Mesodermal cell (in vitro differentiated cells): ENCODE measurements around the gene NFIC.

Source experiments
- H3K27ac ChIP-seq: 2 replicates; pipeline ENCODE4 v1.7.0; 2013; ENCODE audit warnings: mild to moderate bottlenecking, low read depth, low read length, moderate library complexity; ENCODE audit not compliant: severe bottlenecking
- H3K36me3 ChIP-seq: 2 replicates; pipeline ENCODE4 v1.7.1; 2013; ENCODE audit warnings: mild to moderate bottlenecking, low read length, moderate library complexity; ENCODE audit not compliant: control insufficient read depth, insufficient read depth
- H3K4me1 ChIP-seq: one replicate; pipeline ENCODE4 v1.7.1; 2013; ENCODE audit warnings: mild to moderate bottlenecking, low read length; ENCODE audit not compliant: insufficient read depth, control insufficient read depth, poor library complexity, severe bottlenecking
- H3K4me3 ChIP-seq: 2 replicates; pipeline ENCODE4 v1.7.0; 2013; ENCODE audit warnings: low read length, control low read depth, mild to moderate bottlenecking; ENCODE audit not compliant: insufficient read depth, poor library complexity, severe bottlenecking; ENCODE audit errors: extremely low read depth
- H3K9me3 ChIP-seq: 2 replicates; pipeline ENCODE4 v1.7.1; 2013; ENCODE audit warnings: mild to moderate bottlenecking, low read length, moderate library complexity; ENCODE audit not compliant: control insufficient read depth
- WGBS, 2 experiments: methylation state at CpG; one replicate each; pipeline ENCODE4 v1.1.5; 2013; ENCODE audit warnings: missing lambda C conversion rate in 2 of 2; ENCODE audit not compliant: insufficient coverage in 2 of 2; 5-methylcytosine and 5-hydroxymethylcytosine counted together

NFIC gene

DNA sequence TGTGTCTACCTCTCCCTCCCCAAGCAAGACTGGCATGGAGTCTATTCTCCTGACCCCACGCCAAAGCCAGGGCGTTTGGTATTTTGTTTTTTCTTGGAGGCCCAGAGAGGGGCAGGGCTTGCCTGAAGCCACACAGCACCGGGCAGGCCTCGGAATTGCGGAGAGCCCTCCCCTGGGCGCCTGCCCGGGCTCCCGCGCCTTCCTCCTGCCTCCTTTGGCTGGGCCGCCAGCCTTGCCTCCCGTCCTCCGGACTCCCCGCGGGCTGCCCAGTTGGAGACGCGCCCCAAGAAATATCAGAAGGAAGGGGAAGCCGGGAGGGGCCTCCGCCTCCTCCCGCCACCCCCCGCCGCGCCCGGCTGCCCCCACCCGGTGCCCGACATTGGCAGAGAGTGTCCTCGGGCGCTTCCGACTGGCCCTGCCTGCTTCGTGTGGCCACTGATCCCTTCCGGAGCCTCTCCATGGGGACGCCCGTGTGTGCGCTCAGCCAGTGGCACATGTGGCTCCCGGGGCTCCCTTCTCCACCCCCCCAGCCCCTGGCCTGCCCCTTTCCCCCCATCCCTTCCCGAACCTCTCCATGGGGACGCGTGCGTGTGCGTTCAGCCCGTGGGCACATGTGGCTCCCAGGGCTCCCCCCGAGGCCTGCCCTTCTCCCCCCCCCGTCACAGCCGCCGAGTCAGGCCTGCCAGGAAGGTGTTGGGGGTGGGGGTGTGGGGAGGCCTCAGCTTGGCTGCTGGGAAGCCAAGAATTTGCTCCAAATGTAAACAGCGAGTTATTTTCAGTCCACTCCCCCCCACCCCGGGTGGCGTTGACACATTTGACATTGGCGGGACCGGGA is 37.3 kb downstream of the NFIC start:
- H3K4me1 ChIP-seq = peaks cover 6% of the 10 kb centered on the region
- H3K9me3 ChIP-seq = peaks cover 5% of the 10 kb centered on the region
- no peak overlapping the region for H3K4me3 ChIP-seq
- H3K36me3 ChIP-seq = no peaks in the 10 kb centered on the region
- H3K27ac ChIP-seq = no peak overlapping the region
- WGBS, 2 experiments = 86 to 91% methylated on average over 28 to 32 of the region's 49 CpGs

DNA sequence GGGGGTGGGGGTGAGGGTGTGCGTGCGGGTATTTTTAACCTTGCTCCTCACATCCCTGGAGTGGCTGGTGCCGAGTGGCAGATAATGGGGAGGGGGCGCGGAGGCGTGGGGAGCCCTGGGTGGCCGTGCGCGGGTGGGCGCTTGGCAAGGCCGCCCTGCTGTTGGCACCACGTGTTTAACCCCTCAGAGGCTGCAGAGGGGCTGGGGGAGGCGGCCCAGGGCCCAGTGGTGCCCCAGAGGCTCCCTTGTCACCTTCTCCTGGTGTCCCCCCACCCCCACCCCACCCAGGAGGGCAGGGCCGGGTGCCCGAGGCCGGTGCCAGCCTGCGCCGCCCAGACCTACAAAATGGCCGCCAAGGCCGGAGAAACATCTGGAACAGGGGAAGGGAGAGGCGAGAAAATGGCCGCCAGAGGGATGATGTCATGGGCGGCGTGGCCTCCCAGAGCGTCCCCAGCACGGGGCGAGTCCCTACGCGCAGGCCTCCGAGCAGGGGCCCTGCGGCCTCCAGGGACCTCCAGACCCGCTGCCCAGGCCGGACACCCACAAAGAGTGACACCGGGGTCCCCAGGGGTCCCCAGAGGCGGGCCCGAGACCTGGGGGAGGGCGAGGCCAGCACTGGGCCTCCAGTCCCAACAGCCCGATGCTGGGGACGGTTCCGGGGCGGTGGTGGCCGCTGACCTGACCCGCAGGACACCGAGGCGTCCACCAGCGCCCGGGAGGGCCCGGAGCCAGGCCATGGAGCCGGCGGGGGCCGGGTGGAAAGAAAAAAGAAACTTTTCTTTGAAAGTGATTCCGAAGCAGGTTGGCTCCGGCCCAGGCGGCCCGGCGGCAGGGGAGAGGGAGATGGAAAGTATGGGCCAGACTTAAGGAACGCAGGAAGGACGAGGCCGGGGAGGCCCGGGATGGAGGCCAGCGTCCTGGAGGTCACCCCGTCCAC is 38.2 kb downstream of the NFIC start:
- H3K9me3 ChIP-seq = peaks cover 5% of the 10 kb centered on the region
- no peak overlapping the region for H3K4me3 ChIP-seq
- WGBS, 2 experiments = 88 to 91% methylated on average over 51 to 53 of the region's 62 CpGs
- H3K36me3 ChIP-seq = no peaks in the 10 kb centered on the region
- no peak overlapping the region for H3K27ac ChIP-seq
- peaks cover 6% of the 10 kb centered on the region for H3K4me1 ChIP-seq

DNA sequence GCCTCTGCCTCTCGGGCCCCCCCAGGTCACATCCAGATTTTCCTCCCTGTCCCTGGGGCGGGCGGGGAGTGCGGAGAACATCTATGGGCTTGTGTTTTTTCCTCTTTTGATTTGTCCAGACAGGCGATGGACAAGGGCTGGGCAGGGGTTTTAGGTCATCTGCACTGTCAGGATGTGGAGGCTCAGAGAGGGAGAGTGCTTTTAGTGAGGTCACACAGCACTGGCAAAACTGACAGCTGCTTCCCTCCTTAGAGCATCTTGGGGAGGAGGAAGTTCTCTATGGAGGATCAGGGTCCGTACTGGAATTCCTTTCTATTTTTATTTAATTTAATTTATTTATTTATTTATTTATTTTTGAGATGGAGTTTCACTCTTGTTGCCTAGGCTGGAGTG is 38.9 kb downstream of the NFIC start:
- Histone ChIP-seq H3K4me3 (no peak overlapping the region), H3K36me3 (no peaks in the 10 kb centered on the region), H3K4me1 (peaks cover 6% of the 10 kb centered on the region), H3K9me3 (peaks cover 5% of the 10 kb centered on the region), H3K27ac (no peak overlapping the region)
- 80 to 91% methylated on average over 1 to 4 of the region's 6 CpGs for WGBS, 2 experiments

DNA sequence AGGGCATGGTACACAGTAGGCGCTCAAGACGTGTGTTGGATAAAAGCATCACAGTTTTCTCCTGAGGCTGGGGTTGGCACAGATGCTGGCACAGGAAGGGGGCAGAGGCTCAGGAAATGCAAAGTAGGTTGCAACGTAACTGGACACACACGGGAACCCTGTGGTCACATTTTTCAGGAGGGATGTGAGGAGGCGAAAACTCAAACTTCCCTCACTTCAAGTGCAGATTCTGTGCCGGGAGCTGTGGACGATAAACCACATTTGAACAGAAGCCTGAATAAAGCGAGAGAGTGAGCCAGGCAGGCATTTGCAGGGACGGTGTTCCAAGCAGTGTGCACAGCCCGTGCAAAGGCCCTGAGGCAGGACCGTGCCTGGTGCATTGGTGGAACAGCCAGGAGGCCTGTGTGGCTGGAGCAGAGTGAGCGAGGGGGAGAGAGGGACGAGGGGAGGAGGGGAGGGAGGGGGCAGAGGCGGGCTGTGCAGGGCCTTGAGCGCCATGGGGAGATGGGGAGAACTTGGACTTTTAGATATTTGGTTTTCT is 40.3 kb downstream of the NFIC start:
- Histone ChIP-seq H3K36me3 (no peaks in the 10 kb centered on the region), H3K27ac (no peak overlapping the region), H3K9me3 (peaks cover 5% of the 10 kb centered on the region), H3K4me3 (no peak overlapping the region), H3K4me1 (peaks cover 6% of the 10 kb centered on the region)
- WGBS, 2 experiments = 87 to 91% methylated on average over 11 to 15 of the region's 15 CpGs

DNA sequence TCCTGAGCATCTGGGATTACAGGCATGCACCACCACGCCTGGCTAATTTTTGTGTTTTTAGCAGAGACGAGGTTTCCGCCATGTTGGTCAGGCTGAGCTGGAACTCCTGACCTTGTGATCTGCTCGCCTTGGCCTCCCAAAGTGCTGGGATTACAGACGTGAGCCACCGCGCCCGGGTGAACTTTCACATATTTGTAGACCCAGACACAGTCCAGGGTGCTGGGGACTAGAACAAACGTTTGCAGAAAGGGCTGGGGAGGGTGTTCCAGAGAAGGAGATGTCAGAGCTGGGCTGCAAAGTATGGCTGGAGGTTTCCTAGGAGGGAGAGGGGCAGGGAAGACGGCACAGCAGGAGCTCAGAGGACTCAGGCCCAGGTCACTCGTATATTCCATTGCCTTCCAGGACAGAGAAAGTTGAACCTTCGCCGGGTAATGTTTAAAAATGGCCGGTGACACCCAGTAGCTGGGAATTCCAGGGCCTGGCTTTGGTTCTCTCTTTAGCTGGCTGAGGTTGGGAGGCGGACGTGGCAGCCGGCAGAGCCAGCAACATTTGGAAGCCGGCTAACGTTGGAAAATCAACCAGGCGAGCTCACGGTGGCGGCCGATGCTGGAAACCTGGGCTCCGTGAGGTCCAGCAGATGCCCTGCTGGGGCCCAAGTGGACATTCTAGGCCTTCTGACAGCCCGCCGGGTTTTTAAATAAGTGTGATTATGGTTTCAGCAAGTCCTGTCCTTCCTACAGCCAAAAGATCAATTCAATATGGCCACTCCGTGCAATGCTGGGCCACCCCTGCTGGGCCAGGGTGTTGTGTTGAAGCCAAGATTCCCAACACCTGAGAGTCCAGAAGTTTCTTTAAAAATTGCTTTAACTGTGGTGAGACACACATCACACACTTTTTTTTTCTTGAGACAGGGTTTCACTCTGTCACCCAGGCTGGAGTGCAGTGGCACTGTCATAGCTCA is 41.5 kb downstream of the NFIC start:
- no peak overlapping the region for H3K27ac ChIP-seq
- no peak overlapping the region for H3K4me3 ChIP-seq
- 80 to 81% methylated on average over 26 of the region's 27 CpGs for WGBS, 2 experiments
- peaks cover 6% of the 10 kb centered on the region for H3K4me1 ChIP-seq
- peaks cover under 1% of the 10 kb centered on the region for H3K9me3 ChIP-seq
- no peaks in the 10 kb centered on the region for H3K36me3 ChIP-seq

GRCh38 chr19:3408996-3409345 is 42.6 kb downstream of the NFIC start:
- Histone ChIP-seq H3K4me1 (peaks cover 6% of the 10 kb centered on the region), H3K27ac (no peak overlapping the region), H3K36me3 (no peaks in the 10 kb centered on the region), H3K4me3 (no peak overlapping the region), H3K9me3 (no peaks in the 10 kb centered on the region)
- 85 to 89% methylated on average over 10 of the region's 11 CpGs for WGBS, 2 experiments

GRCh38 chr19:3409346-3410064 is 43.1 kb downstream of the NFIC start:
- Histone ChIP-seq H3K36me3 (no peaks in the 10 kb centered on the region), H3K4me1 (peaks cover 2% of the 10 kb centered on the region), H3K9me3 (no peaks in the 10 kb centered on the region), H3K27ac (no peak overlapping the region), H3K4me3 (no peak overlapping the region)
- WGBS, 2 experiments = 83 to 86% methylated on average over 29 to 30 of the region's 30 CpGs

GRCh38 chr19:3411636-3412035 is 45.3 kb downstream of the NFIC start:
- WGBS, 2 experiments = 92 to 93% methylated on average over 13 of the region's 13 CpGs
- Histone ChIP-seq H3K27ac (no peak overlapping the region), H3K4me1 (no peaks in the 10 kb centered on the region), H3K9me3 (no peaks in the 10 kb centered on the region), H3K36me3 (no peaks in the 10 kb centered on the region), H3K4me3 (no peak overlapping the region)

DNA sequence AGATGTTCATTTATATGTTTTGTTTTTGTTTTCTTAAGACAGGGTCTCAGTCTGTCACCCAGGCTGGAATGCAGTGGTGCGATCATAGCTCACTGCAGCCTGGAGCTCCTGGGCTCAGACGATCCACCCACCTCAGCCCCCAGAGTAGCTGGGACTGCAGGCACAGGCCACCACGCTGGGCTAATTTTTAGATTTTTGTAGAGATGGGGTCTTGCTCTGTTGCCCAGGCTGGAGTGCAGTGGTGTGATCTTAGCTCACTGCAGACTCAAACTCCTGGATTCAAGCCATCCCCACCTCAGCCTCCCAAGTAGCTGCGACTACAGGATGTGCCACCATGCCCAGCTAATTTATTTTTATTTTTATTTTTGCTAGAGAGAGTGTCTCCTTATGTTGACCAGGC is 45.7 kb downstream of the NFIC start:
- H3K9me3 ChIP-seq = no peaks in the 10 kb centered on the region
- H3K4me1 ChIP-seq = no peaks in the 10 kb centered on the region
- H3K27ac ChIP-seq = no peak overlapping the region
- 85 to 100% methylated on average over 1 to 2 of the region's 4 CpGs for WGBS, 2 experiments
- H3K4me3 ChIP-seq = no peak overlapping the region
- H3K36me3 ChIP-seq = no peaks in the 10 kb centered on the region
